GM18873 (cell line): ENCODE data around the gene SLC4A4.

ENCODE experiments used
- ATAC-seq: cut with Tn5 transposase; IDR thresholded peaks from one replicate; pipeline ENCODE4 v1.9.1; 2021; ENCODE audit warnings: mild to moderate bottlenecking, moderate library complexity, moderate number of reproducible peaks; ENCODE audit not compliant: unreplicated experiment, low FRiP score

Gene SLC4A4

GRCh38 chr4:71338846-71339593, at the start of gene SLC4A4:
Gene SLC4A4, plus strand, starts transcription at chr4:71339020.
- ATAC-seq: peak; percentile 100

DNA sequence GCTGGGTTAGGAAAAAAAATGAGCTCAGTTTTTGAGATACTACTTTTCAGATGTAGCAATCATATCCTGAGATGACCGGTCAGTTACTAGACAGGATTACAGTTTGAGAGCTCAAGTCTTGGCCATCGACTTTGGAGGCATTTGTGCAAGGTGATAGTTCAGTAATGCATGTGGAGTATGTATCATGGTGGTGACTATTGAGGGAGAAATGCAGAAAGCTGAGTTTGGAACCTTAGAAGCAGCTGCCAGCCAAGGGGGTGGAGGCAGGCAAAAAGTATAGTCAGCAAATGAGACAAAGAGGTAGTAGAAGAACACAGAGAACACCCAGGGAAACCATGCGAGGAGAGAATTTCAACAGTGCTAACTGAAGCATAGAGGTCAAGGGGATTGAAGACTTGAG, 48.7 kb upstream of the SLC4A4 start:
- ATAC-seq: no peak

- no peak for ATAC-seq
Measured at GRCh38 chr4:71290476-71290875, 48.3 kb upstream of the SLC4A4 start.

GRCh38 chr4:71292228-71292627, 46.6 kb upstream of the SLC4A4 start:
- no peak for ATAC-seq

DNA sequence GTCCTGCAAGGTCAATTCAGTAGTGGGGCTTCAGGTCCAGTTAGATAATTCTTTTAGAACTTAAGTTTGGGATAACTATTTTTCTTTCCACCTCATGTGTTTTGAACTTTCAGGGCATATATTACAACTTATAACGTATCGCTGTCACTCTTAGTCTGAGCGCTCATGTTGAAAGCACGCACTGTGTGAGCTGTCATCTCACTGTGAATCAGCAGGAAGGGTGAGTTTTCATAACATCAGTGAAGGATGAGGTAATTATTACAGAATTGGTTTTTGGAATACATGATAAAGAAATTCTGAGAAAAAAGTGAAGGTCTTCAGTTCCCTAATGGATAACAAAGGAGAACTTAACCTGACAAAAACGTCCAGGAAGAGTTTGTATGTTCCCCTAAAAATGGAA, 45.1 kb upstream of the SLC4A4 start:
- ATAC-seq: no peak

DNA sequence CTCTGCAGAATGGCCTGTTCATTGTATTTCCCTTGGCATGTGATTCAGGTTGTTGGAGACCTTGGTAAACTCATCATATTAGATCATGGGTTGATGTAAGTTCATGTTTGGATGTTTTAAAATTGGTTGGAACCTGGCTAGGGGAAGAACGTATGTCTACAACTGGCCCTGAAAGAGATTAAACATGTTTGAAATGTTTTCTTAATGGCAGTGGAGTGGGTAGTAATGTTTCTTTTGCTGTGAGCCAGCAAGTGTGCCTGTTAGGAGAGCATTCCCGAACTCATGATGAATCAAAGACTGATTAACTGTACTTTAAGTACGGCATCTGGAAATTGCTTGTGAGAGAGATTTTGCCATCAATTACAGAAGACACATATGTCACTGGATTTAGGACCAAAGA, 44.5 kb upstream of the SLC4A4 start:
- no peak for ATAC-seq

GRCh38 chr4:71296945-71297344, 41.9 kb upstream of the SLC4A4 start:
- ATAC-seq: no peak

DNA sequence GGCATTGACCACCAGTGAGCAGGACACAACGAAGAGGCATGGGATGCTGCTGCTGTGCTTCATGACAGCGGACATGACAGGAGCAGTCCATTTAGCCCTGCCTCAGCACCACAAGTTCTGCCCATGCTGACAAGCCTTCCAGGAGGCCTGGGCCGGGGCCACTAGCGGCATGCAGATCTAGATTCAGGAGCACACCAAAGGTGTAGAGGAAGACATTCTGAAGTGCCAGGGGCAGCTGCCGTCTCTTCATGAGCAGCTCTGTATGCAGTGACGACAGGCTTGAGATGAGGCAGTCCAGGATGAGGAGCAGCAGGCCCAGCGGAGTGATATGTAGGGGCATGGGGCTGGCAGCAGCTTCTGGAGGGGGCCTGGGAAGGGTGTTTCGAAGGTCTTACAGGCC, 38.5 kb upstream of the SLC4A4 start:
- no peak for ATAC-seq

DNA sequence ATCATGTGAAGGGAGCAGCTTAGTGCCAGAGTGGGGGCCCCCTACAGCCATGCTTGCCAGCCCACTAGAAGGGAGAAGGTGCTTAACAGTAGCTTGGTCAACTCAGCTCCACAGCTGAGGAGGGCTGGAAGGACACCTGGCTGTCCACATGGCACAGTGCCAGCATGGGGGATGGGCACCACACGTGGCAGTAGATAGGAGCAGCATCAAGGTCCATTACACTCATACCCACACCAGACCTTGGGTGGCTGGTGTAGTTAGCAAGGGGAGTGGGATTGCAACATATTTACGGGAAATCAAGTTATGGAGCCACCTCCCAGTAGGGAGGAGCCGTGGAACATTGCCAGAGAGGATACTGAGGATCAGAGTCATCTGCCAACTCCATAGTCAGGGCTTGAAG, 37.9 kb upstream of the SLC4A4 start:
- no peak for ATAC-seq

- ATAC-seq: no peak
Measured at GRCh38 chr4:71303287-71303686, 35.5 kb upstream of the SLC4A4 start.

DNA sequence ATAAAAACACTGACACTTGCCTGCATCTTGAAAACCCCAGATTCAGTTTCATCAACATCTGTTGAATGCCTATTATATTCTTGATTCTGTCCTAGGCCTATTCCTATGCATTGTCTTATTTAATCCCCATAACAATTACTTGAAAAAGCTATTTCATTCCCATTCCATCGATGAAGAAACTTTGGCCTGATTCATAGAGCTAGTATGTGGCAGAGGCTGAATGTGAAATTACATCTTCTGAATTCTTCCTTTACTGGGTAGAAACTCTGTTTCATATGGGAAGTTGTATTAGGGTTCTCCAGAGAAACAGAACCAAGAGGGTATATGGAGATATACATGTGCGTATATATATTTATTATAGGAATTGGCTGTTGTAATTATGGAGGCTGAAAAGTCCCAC, 35.0 kb upstream of the SLC4A4 start:
- ATAC-seq: no peak

GRCh38 chr4:71304289-71304850, 34.5 kb upstream of the SLC4A4 start:
- ATAC-seq: no peak

- no peak for ATAC-seq
Measured at GRCh38 chr4:71307729-71308128, 31.1 kb upstream of the SLC4A4 start.

DNA sequence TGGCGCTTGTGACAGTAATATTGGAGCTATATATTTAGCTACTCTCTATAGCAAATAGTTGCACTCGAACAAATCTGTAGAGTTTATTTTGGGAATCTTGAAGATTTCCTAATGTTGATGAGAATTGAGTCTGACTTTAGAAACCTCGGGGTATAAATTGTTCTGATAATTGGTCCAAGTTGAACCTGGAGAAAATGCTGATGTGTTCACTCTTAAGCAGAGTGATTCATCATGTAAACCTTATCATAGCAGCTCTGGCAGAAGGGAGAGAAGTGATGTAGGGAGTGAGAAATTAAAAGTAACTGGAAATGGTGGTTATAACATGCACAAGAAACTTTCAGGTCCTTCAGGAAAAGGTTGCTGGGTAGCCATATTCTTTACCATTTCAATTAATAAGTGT, 16.4 kb upstream of the SLC4A4 start:
- ATAC-seq: no peak

DNA sequence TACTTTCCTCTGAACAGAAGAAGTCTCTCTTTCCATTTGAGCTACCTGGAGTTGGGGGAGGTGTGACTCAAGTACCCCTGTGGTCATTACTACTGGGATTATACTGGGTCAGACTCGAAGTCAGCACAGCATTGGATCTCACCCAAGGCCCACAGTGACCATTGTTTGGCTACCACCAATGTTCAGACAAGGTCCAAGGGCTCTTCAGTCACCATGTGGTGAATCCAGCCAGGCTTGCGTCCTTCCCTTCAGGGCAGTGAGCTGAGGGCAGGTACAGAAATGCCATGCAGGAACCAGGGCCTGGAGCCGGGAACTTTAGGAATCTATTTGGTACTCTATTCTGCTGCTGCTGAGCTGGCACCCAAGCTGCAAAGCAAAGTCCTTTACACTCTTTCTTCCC, 5.5 kb upstream of the SLC4A4 start:
- ATAC-seq: no peak

- no peak for ATAC-seq
Measured at GRCh38 chr4:71333960-71334359, 4.9 kb upstream of the SLC4A4 start.

GRCh38 chr4:71334465-71334882, 4.3 kb upstream of the SLC4A4 start:
- no peak for ATAC-seq

DNA sequence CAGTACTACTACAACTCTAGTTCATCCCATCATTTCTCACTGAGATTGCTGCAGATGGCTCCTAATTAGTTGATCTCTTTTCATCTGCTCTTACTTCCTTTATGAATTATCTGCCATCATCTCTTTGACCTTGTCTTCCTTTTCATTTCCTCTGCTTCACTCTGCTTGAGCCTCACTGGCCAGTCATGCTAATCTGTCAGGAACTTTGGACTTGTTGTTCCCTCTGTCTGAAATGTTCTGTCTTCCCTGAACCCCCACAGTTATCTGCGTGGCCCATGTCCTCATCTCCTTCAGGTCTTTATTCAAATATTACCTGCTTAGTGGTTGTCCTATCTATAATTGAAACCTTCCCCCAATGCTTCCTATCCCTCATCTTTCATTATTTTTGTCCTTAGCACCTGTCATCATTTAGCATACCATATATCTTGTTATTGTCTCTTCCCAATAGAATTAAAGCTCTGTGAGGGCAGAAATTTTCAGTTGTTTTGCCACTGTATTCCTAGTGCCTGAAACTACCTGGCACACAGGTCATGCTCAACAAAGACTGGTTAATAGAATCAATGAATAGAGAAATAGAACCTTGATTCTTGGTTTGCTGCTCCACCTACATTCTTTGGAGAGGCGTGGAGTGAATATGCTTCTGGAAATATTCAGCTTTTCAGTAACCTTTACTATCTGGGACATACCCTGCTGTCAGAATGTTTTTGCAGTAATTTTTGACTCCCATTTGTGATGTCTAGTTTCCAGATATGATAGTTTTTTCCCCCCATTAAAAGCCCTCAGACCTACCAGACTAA, 5.0 kb downstream of the SLC4A4 start:
- no peak for ATAC-seq

DNA sequence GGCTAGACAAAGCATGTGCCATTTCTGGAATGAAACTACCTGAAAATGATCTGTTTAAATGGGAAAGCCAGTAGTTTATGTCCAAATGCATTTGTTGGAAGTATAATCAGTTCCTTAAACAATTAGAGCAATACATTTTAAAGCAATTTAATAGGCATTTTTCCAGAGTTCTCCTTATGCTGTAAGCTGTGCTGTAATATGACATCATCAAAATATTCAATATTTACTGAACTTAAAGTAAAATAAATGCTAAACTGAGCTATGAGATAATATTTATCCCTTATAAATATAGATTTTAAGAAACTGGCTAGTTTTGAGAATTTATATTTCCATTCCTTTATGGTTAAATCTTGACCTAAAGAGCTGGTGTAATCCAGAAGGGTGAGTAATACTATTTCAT, 7.9 kb downstream of the SLC4A4 start:
- ATAC-seq: no peak

DNA sequence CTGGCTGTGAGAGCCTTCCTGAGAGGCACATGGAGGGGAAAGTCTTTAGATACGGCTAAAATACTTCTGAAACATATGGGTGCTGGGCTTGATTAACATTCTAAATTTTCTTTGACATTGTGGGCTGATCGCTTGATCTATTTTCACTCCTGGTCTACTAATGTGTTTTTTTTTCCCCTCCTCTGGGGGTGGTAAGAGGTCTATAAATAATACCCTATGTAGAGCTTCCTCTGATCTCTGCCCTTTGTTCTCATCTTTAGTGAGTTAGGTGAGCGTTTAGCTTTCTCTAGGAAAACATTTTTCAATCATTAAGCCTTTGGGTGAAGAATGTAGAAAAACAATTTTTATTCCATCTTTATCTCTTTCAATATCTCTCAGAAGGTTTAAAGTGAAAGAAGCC, 9.8 kb downstream of the SLC4A4 start:
- no peak for ATAC-seq

DNA sequence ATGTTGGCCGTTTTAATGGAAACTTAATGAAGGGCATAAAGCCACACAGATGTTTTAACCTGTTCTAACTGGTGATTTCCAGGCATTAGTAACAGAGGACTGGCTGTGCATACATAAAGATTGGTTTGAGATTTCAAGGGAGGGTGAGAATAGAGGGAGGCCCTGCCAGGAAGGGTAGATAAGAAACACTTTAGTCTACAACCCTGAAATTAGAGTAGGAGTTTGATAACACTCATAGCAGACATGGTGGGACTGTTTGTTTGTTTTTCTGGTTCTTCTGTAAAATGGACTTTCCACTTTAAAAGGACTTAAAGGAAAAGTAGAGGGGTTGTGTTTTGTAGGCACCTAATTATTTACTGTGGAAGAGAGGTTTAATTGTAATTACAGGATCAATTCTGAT, 16.2 kb downstream of the SLC4A4 start:
- ATAC-seq: no peak

- ATAC-seq: no peak
Measured at GRCh38 chr4:71355971-71356370, 17.2 kb downstream of the SLC4A4 start.
